ENCODE results near the gene HMSD.
"Not testable (repeated sequence)": the region's sequence is repeated elsewhere in the genome, so short reads cannot be mapped to it uniquely, and the experiment has no call there.

HMSD gene, protein sequence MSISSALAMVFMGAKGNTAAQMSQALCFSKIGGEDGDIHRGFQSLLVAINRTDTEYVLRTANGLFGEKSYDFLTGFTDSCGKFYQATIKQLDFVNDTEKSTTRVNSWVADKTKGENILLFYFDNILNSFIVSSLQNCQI

DNA sequence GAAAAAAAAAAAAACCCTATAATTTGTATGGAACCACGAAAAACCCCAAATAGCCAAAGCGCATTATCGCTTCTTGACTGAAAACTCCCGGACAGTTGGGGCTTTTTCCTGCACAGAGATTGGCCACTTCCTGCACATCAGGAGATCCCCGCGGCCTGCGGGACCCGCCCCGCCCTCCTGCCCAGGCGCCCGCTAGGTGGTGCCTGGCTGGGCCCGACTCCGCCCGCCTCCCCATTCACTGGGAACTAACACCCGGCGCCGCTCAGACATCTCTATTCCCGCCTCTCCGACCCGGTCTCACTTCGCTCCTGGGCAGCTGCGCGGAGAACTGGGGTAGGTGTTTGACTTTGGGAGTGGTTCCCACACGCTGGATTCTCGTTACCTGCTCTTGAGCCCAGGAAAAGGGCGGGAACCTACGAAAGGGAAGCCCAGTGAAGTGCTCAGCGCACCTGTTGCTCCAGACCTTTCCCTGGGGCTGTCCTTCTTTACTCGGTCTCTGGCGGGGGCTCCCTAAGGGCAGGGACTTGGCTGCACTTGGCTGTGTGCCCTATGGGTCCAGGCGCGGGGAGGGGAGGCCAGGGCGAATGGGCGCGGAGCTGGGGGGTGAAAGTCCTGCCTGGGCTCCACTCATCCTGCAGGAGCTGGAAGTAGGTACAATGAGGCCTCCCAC, at the start of gene HMSD:
Gene HMSD (plus strand): TSS at position 234 of the 670 bp plus-strand sequence. CDS start 4,155 bp downstream, outside the sequence.
- no peak for DNase-seq

DNA sequence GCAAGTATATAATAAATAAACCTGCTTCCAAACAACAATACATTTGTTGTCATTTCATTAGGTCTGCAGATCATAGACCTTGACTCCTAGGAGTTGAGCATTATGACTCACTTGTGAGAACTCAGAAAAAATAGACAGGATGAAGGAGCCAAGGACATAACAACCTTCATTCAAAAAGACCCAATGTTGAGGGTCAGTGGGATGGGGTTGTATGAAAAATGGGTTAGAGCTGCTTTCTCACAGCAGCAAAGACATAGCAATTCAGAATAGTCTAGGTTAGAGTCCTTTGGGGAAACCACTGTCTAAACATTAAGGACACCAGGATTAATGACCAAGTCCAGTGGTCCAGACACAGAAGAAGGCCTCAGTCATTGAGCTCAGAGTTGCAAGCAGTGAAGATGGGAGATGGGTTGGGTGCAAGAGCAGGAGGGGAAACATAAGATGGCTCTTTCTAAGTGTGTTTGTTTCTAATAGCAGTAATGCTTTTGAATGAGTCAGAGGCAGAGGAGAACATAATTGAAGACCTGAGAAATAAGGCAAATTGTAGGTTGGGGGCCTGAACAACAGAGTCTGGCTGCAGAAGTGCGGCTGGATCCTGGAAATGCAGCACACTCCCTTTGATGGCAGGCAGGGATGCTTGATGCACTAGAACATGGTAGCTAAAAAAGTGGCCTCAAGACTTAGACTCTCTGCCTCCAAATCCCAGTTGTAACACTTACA, 45.1 kb upstream of the HMSD start:
- DNase-seq: no peak

DNA sequence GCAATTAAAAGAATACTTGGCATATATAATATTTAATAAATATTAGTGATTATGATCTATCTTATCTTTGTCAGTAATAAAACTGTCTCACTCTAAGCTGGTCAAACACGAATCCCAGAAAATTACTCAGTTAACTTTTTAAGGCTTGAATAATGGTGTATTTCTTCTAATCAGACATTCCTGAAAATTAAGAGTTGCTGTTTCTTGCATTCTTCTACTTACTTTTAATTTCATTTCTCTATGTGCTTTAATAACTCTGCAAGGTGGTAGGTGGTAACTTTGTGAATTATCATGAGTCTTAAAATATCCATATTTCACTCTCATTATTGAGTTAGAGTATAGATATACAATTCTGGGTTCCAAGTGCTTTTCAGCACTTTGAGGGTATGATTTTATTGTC, 44.4 kb upstream of the HMSD start:
- no peak for DNase-seq

DNA sequence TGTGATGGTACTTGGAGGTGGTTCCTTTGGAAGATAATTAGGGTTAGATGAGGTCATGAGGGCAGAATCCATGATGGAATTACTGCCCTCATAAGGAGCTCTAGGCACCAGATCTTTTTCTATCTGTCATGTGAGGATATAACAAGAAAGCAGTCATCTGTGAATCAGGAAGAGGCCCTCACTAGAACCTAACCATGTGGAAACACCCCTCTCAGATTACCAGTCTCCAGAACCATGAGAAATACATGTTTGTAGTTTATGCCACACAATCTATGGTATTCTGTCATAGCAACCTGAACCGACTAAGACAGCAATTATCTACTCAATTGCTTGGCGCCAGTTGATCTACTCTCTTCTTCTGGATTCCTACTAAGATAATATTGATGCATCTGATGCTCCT, 43.7 kb upstream of the HMSD start:
- DNase-seq: no peak

- no peak for DNase-seq
These were observed 43.0 kb upstream of the HMSD start for GRCh38 chr18:63906056-63906455.

DNA sequence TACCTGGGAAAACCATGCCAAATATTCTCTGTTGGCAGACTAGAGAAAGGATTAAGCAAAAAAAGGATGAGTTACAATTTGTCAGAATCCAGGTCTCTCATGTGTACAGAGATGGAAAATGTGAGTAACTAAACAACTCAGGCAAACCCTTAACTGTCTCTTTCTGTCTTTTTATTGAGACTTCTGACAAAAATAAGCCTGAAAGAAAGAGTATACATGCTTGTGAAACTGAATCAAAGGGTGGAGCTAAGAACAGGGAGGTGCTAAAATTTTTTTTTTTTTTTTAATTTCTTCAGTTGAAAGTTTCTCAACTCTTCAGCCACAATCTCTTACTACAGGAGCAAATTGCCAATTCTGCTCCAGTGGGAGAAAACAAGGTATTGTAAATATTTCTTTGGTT, 41.4 kb upstream of the HMSD start, which contains the start of gene SERPINB10:
Gene SERPINB10 (plus strand): TSS at position 295 of the 400 bp plus-strand sequence. CDS start 7,553 bp downstream, outside the sequence.
- DNase-seq: no peak

- no peak for DNase-seq
These were observed 40.2 kb upstream of the HMSD start for GRCh38 chr18:63908858-63909257.

- DNase-seq: no peak
These were observed 39.2 kb upstream of the HMSD start for GRCh38 chr18:63909870-63910269.

DNA sequence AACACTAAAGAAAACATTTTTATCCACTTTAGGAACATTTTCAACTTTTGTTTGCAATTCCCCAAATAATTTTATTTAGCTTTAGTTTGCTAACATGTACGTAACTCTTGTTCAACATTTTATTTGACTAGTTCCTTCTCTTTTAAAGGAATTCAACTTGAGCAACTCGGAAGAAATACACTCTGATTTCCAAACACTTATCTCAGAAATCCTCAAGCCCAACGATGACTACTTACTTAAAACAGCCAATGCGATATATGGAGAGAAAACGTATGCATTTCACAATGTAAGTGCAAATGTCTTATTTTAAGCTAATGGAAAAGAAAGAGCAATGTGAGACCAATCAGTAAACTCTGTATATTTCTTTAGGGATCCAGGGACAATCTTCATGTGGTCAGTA, 31.3 kb upstream of the HMSD start:
- no peak for DNase-seq

GRCh38 chr18:63922049-63922448, 27.1 kb upstream of the HMSD start:
- no peak for DNase-seq

DNA sequence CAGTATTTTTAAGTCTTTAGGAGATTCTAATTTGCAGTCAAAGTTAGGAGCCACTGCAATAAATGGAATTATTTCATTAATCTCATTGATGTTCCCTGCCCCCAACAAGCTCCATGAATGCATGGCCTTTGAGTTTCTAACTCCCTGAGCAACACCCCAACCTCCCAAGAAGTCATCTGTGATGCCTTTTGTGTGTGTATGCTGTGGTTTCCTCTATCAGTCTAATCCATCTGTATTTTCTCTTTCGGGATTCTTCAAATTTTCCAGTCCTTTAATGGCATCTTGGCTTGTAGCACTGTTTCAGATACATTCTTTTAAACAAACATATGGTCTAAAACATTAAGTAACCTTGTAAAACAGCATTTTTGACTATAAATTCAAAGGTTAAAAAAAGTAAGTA, 24.6 kb upstream of the HMSD start:
- DNase-seq: no peak

GRCh38 chr18:63928331-63928730, 20.8 kb upstream of the HMSD start:
- DNase-seq: no peak

DNA sequence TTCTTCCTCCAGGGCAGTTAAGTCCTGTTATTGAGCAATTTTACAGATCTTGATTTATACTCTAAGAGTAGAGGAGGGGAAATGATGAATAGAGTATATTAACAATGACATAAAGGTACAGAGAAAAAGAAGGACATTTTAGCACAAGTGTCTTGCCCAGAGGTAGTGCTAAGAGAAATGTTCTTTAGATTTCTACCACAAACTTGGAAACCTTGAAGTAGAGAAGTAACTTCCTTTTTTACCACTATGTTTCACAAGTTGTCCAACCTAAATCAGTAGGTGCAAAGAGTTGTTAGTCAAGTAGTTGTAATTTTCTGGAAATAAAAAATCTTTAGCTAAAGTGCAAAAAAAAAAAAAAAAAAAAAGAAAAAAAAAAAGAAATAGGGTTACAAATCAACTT, 19.7 kb upstream of the HMSD start:
- DNase-seq: not testable (repeated sequence)

- no peak for DNase-seq
These were observed 18.2 kb upstream of the HMSD start for GRCh38 chr18:63930773-63931354.

GRCh38 chr18:63936156-63936931, 12.8 kb upstream of the HMSD start:
- DNase-seq: no peak

- DNase-seq: no peak
These were observed 12.1 kb upstream of the HMSD start for GRCh38 chr18:63936932-63937393.

DNA sequence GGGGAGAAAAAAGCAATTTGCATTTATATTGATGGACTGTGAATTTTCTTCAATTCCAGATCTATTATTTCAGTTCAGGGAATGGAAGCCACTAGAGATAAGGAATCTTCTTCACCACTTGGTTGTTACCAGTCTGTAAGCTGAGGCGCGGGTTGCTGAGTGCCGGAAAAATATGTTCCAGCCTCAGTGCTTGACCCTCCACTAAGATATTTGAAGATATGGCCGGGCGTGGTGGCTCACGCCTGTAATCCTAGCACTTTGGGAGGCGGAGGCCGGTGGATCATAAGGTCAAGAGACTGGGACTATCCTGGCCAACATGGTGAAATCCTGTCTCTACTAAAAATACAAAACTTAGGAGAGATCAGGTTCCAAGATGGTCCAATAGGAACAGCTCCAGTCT, 9.1 kb upstream of the HMSD start:
- DNase-seq: no peak

GRCh38 chr18:63940543-63941050, 8.5 kb upstream of the HMSD start:
- DNase-seq: not testable (repeated sequence)

- DNase-seq: no peak
These were observed 1.9 kb upstream of the HMSD start for GRCh38 chr18:63947051-63947790.

- no peak for DNase-seq
These were observed 2.2 kb downstream of the HMSD start for GRCh38 chr18:63951302-63951705.

DNA sequence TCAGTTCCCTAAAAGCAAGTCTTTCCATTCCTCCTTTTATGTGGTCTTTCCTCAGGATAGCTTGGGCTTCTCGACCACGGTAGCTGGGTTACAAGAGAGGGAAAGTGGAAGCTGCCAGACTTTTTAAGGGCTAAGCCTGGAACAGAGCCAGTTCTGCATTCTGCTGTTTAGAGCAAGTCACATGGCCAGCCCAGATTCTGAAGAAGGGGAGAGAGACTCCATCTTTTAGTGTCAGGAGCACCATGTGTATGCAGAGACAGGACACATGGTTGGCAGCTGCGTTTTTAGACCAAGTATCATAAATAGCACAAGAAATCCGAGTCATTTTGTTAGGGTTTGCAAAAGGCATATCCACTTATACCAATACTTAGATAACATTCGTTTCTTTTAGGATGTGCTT, 4.7 kb downstream of the HMSD start:
- DNase-seq: no peak

- DNase-seq: no peak
These were observed 7.7 kb downstream of the HMSD start for GRCh38 chr18:63956755-63957154.

Data from T1000 (cell line).